Coronary artery (tissue), 2 donors: ENCODE measurements around the gene CEND1.

Source experiments
- DNase-seq: peaks from one replicate; pipeline ENCODE4 v3.0.0-alpha.2; 2017; ENCODE audit warnings: low spot score
- H3K27ac ChIP-seq, 2 donors: fragments of 200-600 bp; sonication (generic); one replicate each; pipeline ENCODE4 v1.5.1; 2016 to 2019
- H3K4me3 ChIP-seq: fragments of 200-600 bp; sonication (generic); 2 replicates; pipeline ENCODE4 v1.5.1; 2016; ENCODE audit warnings: mild to moderate bottlenecking, moderate library complexity
- TF ChIP-seq, protein P1 (sequence below): fragments of 200-600 bp; sonication (generic); IDR thresholded peaks from one replicate; pipeline ENCODE4 v1.5.1; 2019; ENCODE audit warnings: antibody characterized with exemption

The CEND1 gene

DNA sequence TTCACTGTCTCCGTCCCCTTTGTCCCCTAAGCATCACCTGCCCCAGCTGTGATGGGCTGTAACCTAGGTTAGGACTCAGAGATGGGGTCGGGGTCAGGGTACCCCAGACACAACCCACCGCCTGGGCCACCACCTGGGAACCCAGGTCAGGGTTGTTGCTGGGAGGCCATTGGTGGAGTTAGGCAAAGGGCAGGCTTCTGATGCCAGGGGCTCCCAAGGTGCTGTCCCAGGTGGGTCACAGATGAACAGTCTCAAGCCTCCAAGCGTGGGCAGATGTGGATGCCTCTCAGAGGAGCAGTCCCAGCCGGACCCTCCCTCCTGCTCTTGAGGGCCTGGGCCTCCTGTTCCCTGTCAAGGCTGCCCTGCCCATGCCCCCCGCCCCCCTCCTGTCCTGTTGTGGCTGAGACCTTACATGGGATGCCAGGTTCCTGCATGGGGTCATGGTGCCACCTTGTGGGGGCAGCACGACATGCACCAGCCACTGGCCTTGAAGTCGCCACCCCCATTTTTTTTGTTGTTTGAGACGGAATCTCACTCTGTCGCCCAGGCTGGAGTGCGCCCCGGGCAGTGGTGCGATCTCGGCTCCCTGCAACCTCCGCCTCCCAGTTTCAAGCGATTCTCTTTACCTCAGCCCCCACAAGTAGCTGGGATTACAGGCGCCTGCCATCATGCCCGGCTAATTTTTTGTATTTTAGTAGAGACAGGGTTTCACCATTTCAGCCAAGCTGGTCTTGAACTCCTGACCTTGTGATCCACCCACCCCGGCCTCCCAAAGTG, 24.7 kb downstream of the CEND1 start:
- H3K27ac ChIP-seq: peak overlapping the region in 1 of 2 donors; percentile 1

DNA sequence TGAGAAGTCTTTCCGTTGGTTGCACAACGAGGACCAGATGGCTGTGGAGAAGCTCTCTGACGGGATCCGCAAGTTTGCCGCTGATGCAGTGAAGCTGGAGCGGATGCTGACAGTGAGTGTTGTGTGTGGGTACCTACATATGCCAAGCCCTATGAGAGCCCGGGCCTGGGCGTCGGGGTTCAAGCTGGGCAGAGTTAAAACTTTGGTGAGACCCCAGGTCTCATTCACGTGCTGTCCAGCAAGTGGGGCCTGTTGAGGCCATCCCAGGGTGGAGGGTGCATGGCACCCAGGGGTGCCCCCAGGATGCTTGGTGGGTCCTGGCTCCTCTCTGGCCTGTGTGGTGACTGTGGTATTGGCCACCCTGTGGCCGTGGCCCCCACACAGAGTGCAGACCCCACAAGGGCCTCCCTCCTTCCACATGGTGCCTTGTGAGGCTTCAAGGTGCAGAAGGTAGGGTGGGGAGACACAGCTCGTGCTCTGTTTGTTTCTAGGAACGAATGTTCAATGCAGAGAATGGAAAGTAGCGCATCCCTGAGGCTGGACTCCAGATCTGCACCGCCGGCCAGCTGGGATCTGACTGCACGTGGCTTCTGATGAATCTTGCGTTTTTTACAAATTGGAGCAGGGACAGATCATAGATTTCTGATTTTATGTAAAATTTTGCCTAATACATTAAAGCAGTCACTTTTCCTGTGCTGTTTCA, 25.4 kb downstream of the CEND1 start:
- no peak overlapping the region for H3K4me3 ChIP-seq
- DNase-seq: no peak
- TF ChIP-seq, protein P1, sequence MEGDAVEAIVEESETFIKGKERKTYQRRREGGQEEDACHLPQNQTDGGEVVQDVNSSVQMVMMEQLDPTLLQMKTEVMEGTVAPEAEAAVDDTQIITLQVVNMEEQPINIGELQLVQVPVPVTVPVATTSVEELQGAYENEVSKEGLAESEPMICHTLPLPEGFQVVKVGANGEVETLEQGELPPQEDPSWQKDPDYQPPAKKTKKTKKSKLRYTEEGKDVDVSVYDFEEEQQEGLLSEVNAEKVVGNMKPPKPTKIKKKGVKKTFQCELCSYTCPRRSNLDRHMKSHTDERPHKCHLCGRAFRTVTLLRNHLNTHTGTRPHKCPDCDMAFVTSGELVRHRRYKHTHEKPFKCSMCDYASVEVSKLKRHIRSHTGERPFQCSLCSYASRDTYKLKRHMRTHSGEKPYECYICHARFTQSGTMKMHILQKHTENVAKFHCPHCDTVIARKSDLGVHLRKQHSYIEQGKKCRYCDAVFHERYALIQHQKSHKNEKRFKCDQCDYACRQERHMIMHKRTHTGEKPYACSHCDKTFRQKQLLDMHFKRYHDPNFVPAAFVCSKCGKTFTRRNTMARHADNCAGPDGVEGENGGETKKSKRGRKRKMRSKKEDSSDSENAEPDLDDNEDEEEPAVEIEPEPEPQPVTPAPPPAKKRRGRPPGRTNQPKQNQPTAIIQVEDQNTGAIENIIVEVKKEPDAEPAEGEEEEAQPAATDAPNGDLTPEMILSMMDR: no peak
- no peak overlapping the region for H3K27ac ChIP-seq

More for the DNA sequence above, 24.7 kb downstream of the CEND1 start:
- no peak overlapping the region for H3K4me3 ChIP-seq
- TF ChIP-seq, protein P1: peak; percentile 52
- peak; percentile 79 for DNase-seq

DNA sequence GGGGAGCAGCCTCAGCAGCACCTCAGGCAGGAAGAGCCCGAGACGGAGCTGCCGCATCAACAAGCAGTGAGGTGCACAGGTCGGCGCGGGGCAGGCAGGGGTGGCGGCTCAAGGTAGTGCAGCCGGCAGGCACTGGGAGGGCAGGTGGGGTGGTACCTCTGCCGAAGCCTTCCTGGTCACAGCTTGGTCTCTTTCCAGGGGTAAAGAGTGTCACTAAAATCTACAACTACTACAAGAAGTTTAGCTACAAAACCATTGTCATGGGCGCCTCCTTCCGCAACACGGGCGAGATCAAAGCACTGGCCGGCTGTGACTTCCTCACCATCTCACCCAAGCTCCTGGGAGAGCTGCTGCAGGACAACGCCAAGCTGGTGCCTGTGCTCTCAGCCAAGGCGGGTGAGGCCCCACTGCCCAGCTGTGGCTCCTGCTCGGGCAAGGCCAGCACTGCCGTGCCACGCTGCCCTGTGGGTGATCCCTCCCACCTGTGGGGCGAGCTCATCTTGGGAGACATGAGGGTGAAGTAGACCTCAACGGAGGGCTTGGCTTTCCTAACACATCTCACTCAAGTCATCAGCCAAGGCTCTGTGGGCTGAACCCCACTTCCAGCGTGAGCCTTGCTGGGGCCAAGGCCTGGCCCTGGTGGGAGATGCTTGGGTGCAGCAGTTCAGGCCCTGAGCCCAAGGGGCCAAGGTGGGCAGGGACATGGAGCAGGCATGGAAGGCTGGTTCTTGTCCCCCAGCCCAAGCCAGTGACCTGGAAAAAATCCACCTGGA, 26.2 kb downstream of the CEND1 start:
- TF ChIP-seq, protein P1: no peak
- H3K27ac ChIP-seq: no peak overlapping the region
- H3K4me3 ChIP-seq: no peak overlapping the region
- no peak for DNase-seq

DNA sequence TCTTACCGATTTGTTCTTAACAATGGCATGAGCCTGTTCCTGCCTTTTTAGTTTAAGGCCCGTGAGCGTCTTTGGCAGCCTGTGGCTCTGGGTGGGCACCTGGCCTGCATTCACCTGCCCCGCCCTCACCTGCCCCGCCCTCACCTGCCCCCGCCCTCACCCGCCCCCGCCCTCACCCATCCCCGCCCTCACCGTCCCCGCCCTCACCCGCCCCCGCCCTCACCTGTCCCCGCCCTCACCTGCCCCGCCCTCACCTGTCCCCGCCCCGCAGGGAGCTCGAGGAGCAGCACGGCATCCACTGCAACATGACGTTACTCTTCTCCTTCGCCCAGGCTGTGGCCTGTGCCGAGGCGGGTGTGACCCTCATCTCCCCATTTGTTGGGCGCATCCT, 26.8 kb downstream of the CEND1 start:
- TF ChIP-seq, protein P1: no peak
- Histone ChIP-seq H3K27ac (no peak overlapping the region), H3K4me3 (no peak overlapping the region)
- DNase-seq: no peak

DNA sequence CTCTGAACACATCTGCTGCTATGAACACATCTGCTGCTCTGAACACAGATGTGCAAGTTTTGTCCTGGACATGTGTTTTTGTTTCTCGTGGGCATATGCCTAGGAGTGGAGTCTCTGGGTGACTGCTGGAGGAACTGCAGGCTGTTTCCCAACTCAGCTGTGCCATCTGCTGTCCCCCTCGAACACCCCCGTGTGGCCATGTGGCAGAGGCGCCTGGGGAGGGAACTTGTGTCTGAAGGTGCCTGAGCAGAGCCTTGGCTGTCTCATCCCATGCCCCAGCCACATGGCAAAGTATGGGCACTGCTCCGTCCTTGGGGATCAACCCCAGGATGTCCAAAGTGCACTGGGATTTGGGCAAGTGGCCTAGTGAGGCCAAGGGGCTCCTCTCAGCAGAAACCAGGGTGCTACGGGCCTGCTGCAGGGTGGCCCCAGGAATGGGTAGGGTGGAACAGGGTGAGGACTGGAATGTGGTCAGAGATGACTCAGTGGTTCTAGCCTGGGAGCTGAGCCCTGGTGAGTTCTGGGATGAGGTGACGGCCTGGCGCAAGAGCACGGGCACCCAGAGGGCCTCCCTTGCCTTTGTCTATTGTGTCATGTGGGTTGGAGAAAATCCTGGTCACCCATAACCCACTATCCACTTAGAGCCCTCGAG, 27.3 kb downstream of the CEND1 start:
- TF ChIP-seq, protein P1: no peak

DNA sequence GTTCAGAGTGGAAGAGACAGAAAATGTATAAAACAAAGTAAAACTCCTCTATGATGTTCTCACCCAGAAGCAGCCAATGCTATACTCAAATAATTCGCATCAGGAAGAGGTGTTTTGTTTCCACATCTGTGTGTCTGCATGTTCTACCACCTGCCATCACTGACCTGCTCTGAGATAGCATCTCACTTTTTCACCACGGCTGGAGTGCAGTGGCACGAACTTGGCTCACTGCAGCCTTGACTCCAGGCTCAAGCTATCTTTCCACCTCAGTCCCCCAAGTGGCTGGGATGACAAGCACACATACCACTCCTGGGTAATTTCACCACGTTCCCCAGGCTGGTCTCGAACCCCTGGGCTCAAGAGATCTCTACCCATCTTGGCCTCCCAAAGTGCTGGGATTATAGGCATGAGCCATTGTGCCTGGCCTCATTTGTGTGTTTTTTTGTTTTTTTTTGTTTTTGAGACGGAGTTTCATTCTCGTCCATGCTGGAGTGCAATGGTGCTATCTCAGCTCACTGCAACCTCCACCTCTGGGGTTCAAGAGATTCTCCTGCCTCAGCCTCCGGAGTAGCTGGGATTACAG, 28.3 kb downstream of the CEND1 start:
- H3K27ac ChIP-seq: no peak overlapping the region
- no peak for DNase-seq
- H3K4me3 ChIP-seq: no peak overlapping the region
- TF ChIP-seq, protein P1: no peak

More for the DNA sequence above, 27.3 kb downstream of the CEND1 start:
- H3K27ac ChIP-seq: peak overlapping the region in 1 of 2 donors; percentile 10
- DNase-seq: peak; percentile 74
- no peak overlapping the region for H3K4me3 ChIP-seq
